Lung (tissue), 12 donors: Measurements from ENCODE around the gene CD24. TPM values are rescaled to one million over a fixed set of nuclear protein-coding genes. Genes with fewer than 3 reads are reported as not detected.
"Not testable (repeated sequence)": the region's sequence is repeated elsewhere in the genome, so short reads cannot be mapped to it uniquely, and the experiment has no call there.

Experiments
- ATAC-seq: fragments of 200-7000 bp; cut with Tn5 transposase; one replicate; pipeline ENCODE4 v1.9.1; 2020; ENCODE audit warnings: moderate number of reproducible peaks; ENCODE audit not compliant: insufficient read depth, low FRiP score
- DNase-seq, 3 donors: peaks; one replicate each; pipeline ENCODE4 v3.0.0-alpha.2; 2013 to 2017
- H3K27ac ChIP-seq, 2 donors: one replicate each; pipeline ENCODE4 v1.5.1; 2013; ENCODE audit warnings: mild to moderate bottlenecking in 2 of 2, moderate library complexity in 2 of 2, control low read depth in 1 of 2, inconsistent platforms in 1 of 2, low read depth in 1 of 2, low read length in 1 of 2
- H3K27me3 ChIP-seq, 3 donors: one replicate each; pipeline ENCODE4 v1.5.1; 2013; ENCODE audit warnings: low read length in 2 of 3; ENCODE audit not compliant: control insufficient read depth in 3 of 3, insufficient read depth in 3 of 3
- H3K36me3 ChIP-seq, 4 donors: one replicate each; pipeline ENCODE4 v1.5.1; 2013; ENCODE audit warnings: low read length in 4 of 4, mild to moderate bottlenecking in 1 of 4, moderate library complexity in 1 of 4; ENCODE audit not compliant: control insufficient read depth in 4 of 4, insufficient read depth in 4 of 4
- H3K4me1 ChIP-seq, 5 donors: one replicate each; pipeline ENCODE4 v1.5.1; 2013; ENCODE audit warnings: low read length in 5 of 5, mild to moderate bottlenecking in 2 of 5, moderate library complexity in 1 of 5; ENCODE audit not compliant: control insufficient read depth in 5 of 5, insufficient read depth in 5 of 5
- H3K4me3 ChIP-seq: one replicate; pipeline ENCODE4 v1.5.1; 2013; ENCODE audit warnings: mild to moderate bottlenecking, control low read depth, moderate library complexity
- H3K9ac ChIP-seq, 2 donors: one replicate each; pipeline ENCODE4 v1.5.1; 2013; ENCODE audit warnings: low read length in 2 of 2, control low read depth in 1 of 2; ENCODE audit not compliant: insufficient read depth in 1 of 2
- H3K9me3 ChIP-seq, 4 donors: one replicate each; pipeline ENCODE4 v1.5.1; 2013; ENCODE audit warnings: low read length in 3 of 4, mild to moderate bottlenecking in 1 of 4, moderate library complexity in 1 of 4; ENCODE audit not compliant: control insufficient read depth in 4 of 4, insufficient read depth in 3 of 4
- WGBS, 2 donors: extraction: QIAGEN DNeasy Blood & Tissue Kit; methylation state at CpG; one replicate each; pipeline ENCODE4 v1.1.7; 2013; 5-methylcytosine and 5-hydroxymethylcytosine counted together
- polyA plus RNA-seq, 2 donors: library from polyadenylated mRNA; stranded (reverse); fragments of 200-250 nt; gene quantifications; one replicate each; pipeline ENCODE4 v1.2.1, GENCODE V29; 2013
- total RNA-seq, 2 donors: library from RNA; depleted of rRNA in 1 of 2; stranded (reverse); fragments of >200 nt in 1 of 2; gene quantifications; one replicate each; pipeline ENCODE4 v1.2.1, GENCODE V29; 2014 to 2021
- TF ChIP-seq, protein P1 (sequence below): IDR thresholded peaks from 2 replicates; pipeline ENCODE4 v1.5.1; 2012; ENCODE audit warnings: mild to moderate bottlenecking; ENCODE audit errors: control extremely low read depth, extremely low read depth
- donor health status: control.
- donor health status: control.
- donor health status: Bipolar disorder and iron deficiency.
- donor health status: healthy.
- donor health status: DM: yes; HTN: yes; CAD: no.

Gene CD24
- total and polyA plus RNA-seq, 4 donors, result 44.9 to 155 (median 62.4) TPM

GRCh38 chr6:106973018-106973835, 1.3 kb downstream of the CD24 start:
- peaks cover 0 to 46% (median 37%) of the 10 kb centered on the region in 3 donors for H3K27me3 ChIP-seq
- no peak overlapping the region for H3K27ac ChIP-seq
- H3K4me3 ChIP-seq, result no peak overlapping the region
- H3K36me3 ChIP-seq, result no peaks in the 10 kb centered on the region
- H3K9ac ChIP-seq, result peak overlapping the region in 1 of 2 donors; percentile 63
- H3K4me1 ChIP-seq, result peaks cover 0 to 13% (median 0%) of the 10 kb centered on the region in 5 donors
- TF ChIP-seq, protein P1, sequence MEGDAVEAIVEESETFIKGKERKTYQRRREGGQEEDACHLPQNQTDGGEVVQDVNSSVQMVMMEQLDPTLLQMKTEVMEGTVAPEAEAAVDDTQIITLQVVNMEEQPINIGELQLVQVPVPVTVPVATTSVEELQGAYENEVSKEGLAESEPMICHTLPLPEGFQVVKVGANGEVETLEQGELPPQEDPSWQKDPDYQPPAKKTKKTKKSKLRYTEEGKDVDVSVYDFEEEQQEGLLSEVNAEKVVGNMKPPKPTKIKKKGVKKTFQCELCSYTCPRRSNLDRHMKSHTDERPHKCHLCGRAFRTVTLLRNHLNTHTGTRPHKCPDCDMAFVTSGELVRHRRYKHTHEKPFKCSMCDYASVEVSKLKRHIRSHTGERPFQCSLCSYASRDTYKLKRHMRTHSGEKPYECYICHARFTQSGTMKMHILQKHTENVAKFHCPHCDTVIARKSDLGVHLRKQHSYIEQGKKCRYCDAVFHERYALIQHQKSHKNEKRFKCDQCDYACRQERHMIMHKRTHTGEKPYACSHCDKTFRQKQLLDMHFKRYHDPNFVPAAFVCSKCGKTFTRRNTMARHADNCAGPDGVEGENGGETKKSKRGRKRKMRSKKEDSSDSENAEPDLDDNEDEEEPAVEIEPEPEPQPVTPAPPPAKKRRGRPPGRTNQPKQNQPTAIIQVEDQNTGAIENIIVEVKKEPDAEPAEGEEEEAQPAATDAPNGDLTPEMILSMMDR, result no peak
- ATAC-seq, result no peak
- peak; percentile 10 to 20 (median 15) for DNase-seq
- 3 to 5% methylated on average over 46 to 49 of the region's 49 CpGs for WGBS, 2 donors
- H3K9me3 ChIP-seq, result no peaks in the 10 kb centered on the region

DNA sequence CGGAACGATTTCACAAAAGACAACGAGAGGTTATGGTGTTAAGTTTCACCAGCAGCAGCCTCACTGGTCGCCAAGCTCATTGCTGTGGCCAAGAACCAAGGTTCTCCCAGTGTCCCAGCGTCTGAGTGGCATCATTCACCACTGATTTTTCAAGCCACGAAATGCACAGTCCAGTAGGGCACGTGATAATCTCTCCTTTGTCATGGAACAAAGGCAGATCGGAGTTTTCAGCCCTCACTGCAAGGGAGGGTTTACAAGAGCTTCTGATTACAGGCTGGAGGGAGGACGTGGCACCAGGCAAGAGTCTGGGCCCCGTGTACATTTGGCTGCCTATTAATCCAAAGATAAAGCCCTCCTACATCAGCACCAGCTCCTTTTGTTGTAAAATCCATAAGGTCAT, 2.0 kb downstream of the CD24 start:
- Histone ChIP-seq H3K9me3 (no peaks in the 10 kb centered on the region), H3K4me1 (peaks cover 0 to 13% (median 0%) of the 10 kb centered on the region in 5 donors), H3K36me3 (no peaks in the 10 kb centered on the region), H3K27me3 (peaks cover 0 to 43% (median 37%) of the 10 kb centered on the region in 3 donors), H3K9ac (no peak overlapping the region), H3K4me3 (no peak overlapping the region), H3K27ac (no peak overlapping the region)
- 18 to 36% methylated on average over 10 of the region's 10 CpGs for WGBS, 2 donors
- DNase-seq (peak; percentile 26 to 38 (median 27)), ATAC-seq (no peak)
- TF ChIP-seq, protein P1, result no peak

DNA sequence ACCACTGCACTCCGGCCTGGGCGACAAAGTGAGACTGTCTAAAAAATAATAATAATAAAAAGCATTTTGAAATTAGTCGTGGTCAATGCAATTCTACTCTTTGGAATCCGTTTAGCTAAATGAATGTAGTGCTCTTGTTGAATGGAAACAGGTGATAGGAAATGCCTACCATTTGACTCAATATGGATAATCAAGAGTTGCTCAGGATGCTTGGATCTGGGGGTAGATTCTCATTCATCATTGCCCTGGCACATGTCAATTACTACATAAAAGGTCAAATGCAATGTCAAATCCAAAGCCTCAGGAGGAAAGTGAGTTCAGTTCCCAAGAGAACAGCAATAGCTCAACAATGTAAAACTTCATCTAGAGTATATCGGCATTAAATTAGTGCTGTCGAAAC, 3.8 kb downstream of the CD24 start:
- not testable (repeated sequence) for H3K9me3 ChIP-seq, H3K36me3 ChIP-seq, H3K27ac ChIP-seq, H3K4me3 ChIP-seq, DNase-seq, ATAC-seq, H3K9ac ChIP-seq
- Histone ChIP-seq H3K4me1 (peaks cover 0 to 13% (median 0%) of the 10 kb centered on the region in 5 donors), H3K27me3 (peaks cover 0 to 27% (median 26%) of the 10 kb centered on the region in 3 donors)
- WGBS, 2 donors, result 88 to 92% methylated on average over 6 of the region's 6 CpGs

GRCh38 chr6:106967936-106968555, 6.5 kb downstream of the CD24 start:
- H3K4me1 ChIP-seq, result no peaks in the 10 kb centered on the region
- peaks cover 0 to 3% (median 0%) of the 10 kb centered on the region in 4 donors for H3K9me3 ChIP-seq
- H3K4me3 ChIP-seq, result no peak overlapping the region
- ATAC-seq (no peak), DNase-seq (no peak)
- 75 to 77% methylated on average over 9 of the region's 9 CpGs for WGBS, 2 donors
- H3K27ac ChIP-seq, result no peak overlapping the region
- TF ChIP-seq, protein P1, result no peak
- H3K27me3 ChIP-seq, result peaks cover 0 to 15% (median 14%) of the 10 kb centered on the region in 3 donors
- no peak overlapping the region for H3K9ac ChIP-seq
- no peaks in the 10 kb centered on the region for H3K36me3 ChIP-seq
